GM21515 (cell line): ENCODE results near the gene GRID1.

Experiments
- ATAC-seq: cut with Tn5 transposase; IDR thresholded peaks from one replicate; pipeline ENCODE4 v1.9.1; 2021; ENCODE audit not compliant: unreplicated experiment

Gene GRID1

DNA sequence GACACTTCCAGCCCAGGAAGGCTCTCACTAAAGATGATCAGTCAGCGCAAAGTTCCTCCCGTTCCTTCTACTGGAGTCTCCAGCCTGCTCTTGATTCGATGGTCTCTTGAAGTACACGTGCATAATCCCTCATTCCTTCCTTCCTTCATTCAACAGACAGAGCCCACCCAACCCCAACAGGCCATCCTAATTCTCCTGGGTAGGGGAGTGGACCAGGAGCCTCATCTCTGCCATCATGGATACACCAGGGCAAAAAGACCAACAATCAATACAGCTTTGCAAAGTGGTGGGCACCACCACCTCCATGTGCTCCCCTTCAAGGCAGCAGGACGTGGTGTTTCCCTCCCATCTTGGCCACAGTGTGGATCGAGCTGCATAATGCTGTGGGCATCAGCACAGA, 446.3 kb downstream of the GRID1 start:
- no peak for ATAC-seq

- ATAC-seq, result no peak
These were observed 447.0 kb downstream of the GRID1 start for GRCh38 chr10:85919491-85920021.

- no peak for ATAC-seq
These were observed 448.2 kb downstream of the GRID1 start for GRCh38 chr10:85918371-85918770.

DNA sequence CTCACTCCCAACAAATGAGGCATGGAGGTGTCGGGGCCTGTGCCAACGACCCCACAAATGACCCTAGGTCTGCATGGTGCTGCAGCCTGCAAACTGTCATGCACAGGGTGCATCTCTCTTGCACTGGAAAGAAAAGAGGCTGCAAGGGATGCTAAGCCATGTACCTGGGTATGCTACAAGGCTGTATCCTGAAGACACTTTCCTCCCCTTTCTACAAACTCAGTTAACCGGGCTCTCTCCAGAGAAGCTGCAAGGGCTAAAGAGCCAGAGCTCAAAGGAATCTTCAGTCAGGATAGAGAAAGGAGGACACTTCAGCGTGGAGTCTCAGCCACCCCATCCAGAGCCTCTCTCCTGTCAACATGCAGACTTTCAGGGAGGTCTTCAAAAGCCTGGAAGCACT, 449.0 kb downstream of the GRID1 start:
- ATAC-seq, result no peak

DNA sequence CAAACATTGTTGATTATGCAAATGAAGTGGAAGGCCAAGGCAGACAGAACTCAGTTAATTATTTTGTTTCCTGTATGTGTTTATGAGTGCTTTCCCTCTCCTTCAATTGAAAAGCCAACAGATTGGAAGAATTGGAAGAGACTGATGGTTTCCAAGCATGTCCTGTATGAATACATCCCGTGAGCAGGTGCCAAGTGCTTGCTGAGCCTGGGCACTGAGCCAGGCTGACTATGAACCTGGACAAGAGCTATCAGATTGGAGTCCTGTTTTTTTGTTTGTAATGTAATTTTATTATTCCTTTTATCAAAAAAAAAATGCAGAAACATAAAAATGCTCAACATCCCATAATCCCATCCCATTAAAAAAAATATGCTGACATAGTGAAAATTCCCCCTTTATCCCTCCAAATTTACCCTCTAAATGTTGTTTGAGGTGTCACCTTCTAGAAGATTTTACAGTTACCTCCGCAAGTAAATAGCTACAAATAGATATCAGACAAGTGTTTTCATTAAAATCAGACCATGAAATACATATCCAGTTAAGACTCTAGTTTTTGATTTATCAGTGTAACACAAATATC, 449.5 kb downstream of the GRID1 start:
- no peak for ATAC-seq

DNA sequence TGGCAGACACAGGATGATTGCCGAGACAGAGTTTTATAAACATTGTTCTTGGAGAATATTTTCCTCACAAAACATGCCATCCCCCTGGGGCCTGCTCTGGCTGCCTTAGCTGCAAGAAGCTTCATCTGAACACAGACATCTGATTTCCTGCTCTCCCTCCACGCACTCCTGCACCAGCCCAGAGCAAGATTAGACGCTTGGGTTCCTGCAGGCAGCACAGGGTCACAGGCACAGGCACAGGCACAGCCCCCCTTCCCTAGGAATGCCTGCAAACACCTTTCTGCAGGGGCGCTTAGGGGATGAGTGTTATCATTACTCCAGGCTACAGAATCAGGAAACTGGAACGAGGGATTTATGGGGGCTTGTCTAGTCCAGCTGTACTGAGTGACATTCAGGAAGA, 450.3 kb downstream of the GRID1 start:
- no peak for ATAC-seq

DNA sequence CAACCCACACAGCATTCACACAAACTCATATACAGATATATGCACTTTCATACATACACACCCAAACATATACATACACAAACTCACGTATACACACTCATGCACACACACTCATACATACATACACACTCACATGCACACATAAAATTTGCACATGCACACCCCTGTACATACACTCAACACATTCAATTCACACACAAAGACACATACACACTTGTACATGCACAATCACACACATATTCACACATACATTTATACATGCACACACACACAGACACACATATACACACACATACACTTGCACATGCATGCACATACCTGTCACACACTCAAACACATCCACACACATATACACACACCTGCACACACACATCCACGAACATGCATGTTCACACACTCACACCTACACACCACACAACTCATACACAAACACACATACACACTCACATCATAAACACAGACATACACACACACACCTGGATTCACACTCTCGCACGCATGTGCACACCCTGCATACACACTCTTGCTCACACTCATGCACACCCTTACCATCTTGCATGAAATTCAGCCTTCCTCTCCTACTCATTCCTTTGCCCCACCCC, 451.2 kb downstream of the GRID1 start:
- ATAC-seq, result no peak

- ATAC-seq, result no peak
These were observed 451.9 kb downstream of the GRID1 start for GRCh38 chr10:85914720-85915119.

- no peak for ATAC-seq
These were observed 458.1 kb downstream of the GRID1 start for GRCh38 chr10:85908462-85908861.

- ATAC-seq, result no peak
These were observed 464.5 kb downstream of the GRID1 start for GRCh38 chr10:85902051-85902450.

DNA sequence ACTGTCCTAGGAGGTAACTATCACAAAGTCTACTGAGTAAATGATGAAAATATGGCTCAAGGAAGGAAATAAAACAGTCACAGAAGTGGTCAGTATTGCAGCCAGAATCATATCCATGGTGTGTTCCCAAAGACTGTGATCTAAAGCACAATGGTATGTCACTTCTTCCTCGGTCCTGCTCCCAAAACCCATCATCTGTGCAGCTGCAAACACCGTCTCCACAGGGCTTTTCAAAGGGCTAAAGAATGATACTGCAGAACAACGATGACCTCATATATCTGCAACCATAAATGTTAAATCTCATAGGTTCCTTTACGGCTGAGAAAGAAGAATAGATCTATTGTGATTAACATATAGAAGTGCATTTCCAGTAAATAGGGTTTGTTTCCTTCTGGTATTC, 465.0 kb downstream of the GRID1 start:
- no peak for ATAC-seq

DNA sequence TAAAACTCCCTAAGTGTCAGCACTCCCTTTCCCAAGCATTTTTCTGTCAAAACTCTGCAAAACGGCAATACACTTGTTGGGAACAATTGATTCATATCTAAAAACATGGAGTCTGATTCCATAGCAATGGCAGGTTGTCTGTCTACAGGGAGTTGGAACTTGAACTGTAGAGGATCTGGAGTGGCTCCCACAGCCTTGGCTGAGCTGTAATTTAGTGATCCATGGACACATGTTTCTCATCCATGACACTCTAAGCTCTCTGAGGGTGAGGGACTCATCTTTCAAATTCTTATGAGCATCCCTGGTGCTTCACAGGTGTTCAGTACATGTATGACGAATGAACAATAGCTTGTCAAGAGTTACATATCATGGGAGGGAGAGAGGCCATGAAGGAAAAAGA, 466.1 kb downstream of the GRID1 start:
- no peak for ATAC-seq

DNA sequence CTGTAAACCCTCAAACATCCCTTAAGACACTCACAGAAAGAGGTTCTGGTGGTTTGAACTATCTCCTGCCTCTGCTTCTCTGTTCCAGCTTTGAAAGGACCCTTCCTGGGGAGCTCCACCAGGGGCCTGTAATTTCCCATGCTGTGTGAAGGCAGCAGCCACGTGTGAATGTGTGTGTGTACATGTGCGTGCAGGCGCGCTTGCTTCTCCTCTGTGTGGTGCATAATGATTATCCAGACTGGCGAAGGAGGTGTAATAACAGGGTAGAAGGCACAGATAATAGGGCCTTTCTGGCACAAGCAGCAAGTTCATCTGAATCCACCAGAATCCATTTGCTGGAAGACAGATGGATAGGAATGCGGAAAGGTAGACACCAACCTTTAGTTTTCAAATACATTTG, 466.5 kb downstream of the GRID1 start:
- ATAC-seq, result no peak

DNA sequence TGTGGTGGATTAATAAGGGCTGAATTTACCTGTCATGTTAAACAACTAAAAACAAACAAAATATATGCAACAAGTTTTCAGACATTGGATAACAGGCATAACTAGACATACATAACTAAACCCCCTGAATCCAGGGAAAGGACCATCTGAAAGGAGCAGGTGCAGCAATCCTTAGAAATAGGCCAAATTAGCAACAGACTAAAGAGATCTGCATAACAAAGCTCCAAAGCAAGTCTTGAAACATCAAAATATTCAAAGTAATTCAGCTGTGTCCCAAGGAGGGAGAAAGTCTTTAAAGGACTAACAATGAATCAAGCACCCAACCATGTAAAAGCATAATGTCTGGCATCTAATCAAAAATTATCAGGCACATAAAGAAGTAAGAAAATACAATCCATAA, 475.1 kb downstream of the GRID1 start:
- ATAC-seq, result no peak

GRCh38 chr10:85888559-85888958, 478.0 kb downstream of the GRID1 start:
- no peak for ATAC-seq

- no peak for ATAC-seq
These were observed 478.6 kb downstream of the GRID1 start for GRCh38 chr10:85888004-85888403.

GRCh38 chr10:85874208-85874607, 492.4 kb downstream of the GRID1 start:
- no peak for ATAC-seq

- no peak for ATAC-seq
These were observed 493.5 kb downstream of the GRID1 start for GRCh38 chr10:85873063-85873462.

DNA sequence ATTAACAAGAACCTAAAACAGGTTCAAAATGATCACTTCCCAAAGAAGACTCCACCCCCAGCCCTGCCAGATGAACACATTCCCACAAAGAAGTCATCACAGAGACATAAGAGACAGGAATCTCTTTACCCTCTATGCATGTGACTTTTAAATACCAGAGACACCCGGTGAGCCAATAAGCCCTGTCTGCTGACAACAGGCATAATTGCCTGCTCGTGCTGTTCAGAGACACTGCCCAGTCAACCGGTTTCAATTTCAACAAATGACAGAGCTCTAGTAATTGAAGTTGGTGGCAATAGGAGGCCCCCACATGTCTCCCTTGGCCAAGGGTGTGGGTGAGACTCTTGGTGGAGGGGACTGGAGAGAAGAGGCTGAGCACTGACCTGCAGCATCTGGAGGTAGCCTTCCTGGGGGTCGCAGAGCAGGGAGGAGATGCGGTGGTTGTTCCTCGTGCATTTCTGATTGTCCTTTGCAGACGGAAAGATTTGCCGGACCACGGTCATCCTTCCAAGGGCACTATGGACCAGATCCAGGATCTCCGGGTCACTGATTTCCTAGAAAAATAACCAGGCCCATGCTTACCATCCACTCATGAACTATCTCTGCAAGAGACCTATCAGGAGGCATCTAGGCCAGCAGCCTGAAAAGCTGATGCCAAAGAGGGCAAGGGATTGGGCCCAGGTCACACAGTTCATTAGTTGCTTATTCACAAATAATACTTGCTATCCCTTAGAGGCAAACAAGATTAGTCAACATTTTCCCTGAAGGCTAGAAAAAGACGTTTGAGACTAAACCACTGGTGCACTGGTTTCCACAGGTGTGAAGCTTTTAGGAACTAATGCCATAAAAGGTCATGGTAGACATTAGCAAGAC, 497.7 kb downstream of the GRID1 start:
- ATAC-seq, result no peak

GRCh38 chr10:85864868-85865526, 501.6 kb downstream of the GRID1 start:
- ATAC-seq, result no peak

- no peak for ATAC-seq
These were observed 502.4 kb downstream of the GRID1 start for GRCh38 chr10:85864173-85864549.
